Suprapubic skin (tissue), 4 donors: ENCODE data around the gene SLC26A8.

Source experiments
- POLR2A ChIP-seq, 2 donors: fragments of 450-650 bp; IDR thresholded peaks; one replicate each; pipeline ENCODE4 v1.6.1; 2017; ENCODE audit warnings: antibody characterized with exemption in 2 of 2, mild to moderate bottlenecking in 2 of 2, moderate library complexity in 2 of 2
- POLR2AphosphoS5 ChIP-seq, 3 donors: sonication (generic); formaldehyde crosslinking; IDR thresholded peaks; one replicate each; pipeline ENCODE4 v1.6.1; 2017; ENCODE audit warnings: antibody characterized with exemption in 3 of 3
- TF ChIP-seq, protein P1 (sequence below), 2 donors: fragments of 200-600 bp in 1 of 2; fragments of 450-650 bp in 1 of 2; sonication (generic) in 1 of 2; IDR thresholded peaks; one replicate each; pipeline ENCODE4 v1.5.1; 2016 to 2019; ENCODE audit warnings: antibody characterized with exemption in 2 of 2, mild to moderate bottlenecking in 1 of 2, moderate library complexity in 1 of 2

DNA sequence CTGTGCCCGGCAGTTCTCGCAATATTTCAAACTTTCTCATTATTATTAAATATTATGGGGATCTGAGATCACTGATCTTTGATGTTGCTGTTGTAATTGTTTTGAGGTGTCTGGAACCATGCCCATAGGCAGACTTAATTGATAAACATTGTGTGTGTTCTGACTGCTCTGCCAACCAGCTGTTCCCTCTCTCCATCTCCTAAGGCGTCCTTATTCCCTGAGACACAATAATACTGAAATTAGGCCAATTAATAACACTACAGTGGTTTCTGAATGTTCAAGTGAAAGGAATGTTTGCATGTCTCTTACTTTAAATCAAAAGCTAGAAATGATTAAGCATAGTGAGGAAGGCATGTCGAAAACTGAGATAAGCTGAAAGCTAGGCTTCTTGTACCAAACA, 10.8 kb upstream of the SLC26A8 start:
- TF ChIP-seq, protein P1, sequence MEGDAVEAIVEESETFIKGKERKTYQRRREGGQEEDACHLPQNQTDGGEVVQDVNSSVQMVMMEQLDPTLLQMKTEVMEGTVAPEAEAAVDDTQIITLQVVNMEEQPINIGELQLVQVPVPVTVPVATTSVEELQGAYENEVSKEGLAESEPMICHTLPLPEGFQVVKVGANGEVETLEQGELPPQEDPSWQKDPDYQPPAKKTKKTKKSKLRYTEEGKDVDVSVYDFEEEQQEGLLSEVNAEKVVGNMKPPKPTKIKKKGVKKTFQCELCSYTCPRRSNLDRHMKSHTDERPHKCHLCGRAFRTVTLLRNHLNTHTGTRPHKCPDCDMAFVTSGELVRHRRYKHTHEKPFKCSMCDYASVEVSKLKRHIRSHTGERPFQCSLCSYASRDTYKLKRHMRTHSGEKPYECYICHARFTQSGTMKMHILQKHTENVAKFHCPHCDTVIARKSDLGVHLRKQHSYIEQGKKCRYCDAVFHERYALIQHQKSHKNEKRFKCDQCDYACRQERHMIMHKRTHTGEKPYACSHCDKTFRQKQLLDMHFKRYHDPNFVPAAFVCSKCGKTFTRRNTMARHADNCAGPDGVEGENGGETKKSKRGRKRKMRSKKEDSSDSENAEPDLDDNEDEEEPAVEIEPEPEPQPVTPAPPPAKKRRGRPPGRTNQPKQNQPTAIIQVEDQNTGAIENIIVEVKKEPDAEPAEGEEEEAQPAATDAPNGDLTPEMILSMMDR (IDR thresholded peaks at IDR 0.05), result no peak
- TF ChIP-seq POLR2AphosphoS5 (IDR thresholded peaks at IDR 0.05) (no peak), POLR2A (IDR thresholded peaks at IDR 0.05) (no peak)
